Loucy (cell line): ENCODE data around the gene MYH9.

Experiments
- EZH2phosphoT487 ChIP-seq: fragments of 200-600 bp; IDR thresholded peaks from 2 replicates; pipeline ENCODE4 v1.6.1; 2018; ENCODE audit warnings: antibody characterized with exemption, mild to moderate bottlenecking, moderate library complexity, borderline replicate concordance
- TF ChIP-seq, protein P1 (sequence below): fragments of 200-600 bp; sonication (generic); conservative IDR thresholded peaks from 2 replicates; pipeline ENCODE4 v1.5.1; 2014; ENCODE audit warnings: mild to moderate bottlenecking, antibody characterized with exemption, low read length

DNA sequence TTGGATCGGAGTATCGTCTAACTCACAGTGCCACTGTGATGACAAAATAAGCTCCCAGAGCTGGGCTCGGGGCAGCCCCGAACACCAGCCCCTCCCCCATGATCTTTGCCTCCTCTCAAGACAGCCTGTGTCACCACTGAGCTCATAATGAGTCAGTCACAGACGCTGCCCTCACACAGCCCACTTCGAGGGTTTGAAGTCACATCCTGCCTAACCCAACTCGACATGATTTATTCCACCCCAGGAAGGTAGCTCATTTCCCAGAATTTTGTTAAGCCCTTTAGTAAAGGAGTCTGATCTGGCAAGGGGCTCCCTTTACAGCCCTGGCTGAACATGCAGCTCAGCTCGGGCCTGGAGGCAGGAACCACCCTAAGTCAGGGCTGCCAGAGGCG is 22.8 kb downstream of the MYH9 start:
- TF ChIP-seq, protein P1, sequence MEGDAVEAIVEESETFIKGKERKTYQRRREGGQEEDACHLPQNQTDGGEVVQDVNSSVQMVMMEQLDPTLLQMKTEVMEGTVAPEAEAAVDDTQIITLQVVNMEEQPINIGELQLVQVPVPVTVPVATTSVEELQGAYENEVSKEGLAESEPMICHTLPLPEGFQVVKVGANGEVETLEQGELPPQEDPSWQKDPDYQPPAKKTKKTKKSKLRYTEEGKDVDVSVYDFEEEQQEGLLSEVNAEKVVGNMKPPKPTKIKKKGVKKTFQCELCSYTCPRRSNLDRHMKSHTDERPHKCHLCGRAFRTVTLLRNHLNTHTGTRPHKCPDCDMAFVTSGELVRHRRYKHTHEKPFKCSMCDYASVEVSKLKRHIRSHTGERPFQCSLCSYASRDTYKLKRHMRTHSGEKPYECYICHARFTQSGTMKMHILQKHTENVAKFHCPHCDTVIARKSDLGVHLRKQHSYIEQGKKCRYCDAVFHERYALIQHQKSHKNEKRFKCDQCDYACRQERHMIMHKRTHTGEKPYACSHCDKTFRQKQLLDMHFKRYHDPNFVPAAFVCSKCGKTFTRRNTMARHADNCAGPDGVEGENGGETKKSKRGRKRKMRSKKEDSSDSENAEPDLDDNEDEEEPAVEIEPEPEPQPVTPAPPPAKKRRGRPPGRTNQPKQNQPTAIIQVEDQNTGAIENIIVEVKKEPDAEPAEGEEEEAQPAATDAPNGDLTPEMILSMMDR: no peak
- TF ChIP-seq EZH2phosphoT487: no peak
